Hematopoietic multipotent progenitor cell treated with erythropoietin and hydrocortisone succinate and interleukin-3 and kit ligand, for 6 days (in vitro differentiated cells): Measurements from ENCODE around the gene GRB2.
"Not testable (repeated sequence)": the region's sequence is repeated elsewhere in the genome, so short reads cannot be mapped to it uniquely, and the experiment has no call there.

Experiments
- DNase-seq: peaks from one replicate; pipeline ENCODE4 v3.0.0-alpha.2; 2015

The GRB2 gene

GRCh38 chr17:75384751-75385150, 20.7 kb downstream of the GRB2 start:
- DNase-seq, result no peak

- no peak for DNase-seq
Observed at GRCh38 chr17:75383842-75384195, 21.7 kb downstream of the GRB2 start.

GRCh38 chr17:75380750-75381149, 24.7 kb downstream of the GRB2 start:
- DNase-seq, result no peak

DNA sequence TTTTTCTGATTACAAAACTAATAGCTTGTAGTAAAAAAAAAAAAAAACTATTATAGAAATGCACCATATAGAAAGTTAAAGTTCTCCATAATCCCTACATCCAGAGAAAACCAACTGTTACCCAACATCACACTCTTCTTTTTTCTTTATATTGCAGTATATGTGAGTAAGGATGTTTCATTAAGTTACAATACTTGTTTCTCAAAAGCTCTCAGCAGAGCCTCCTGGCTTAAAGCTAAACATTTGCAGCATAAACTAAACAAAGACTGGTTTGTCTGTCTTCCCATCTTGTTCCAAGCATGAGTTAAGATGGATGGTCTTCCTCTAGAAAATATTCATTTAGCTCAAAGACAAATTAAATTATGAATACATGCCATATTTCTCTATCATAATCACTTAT, 25.2 kb downstream of the GRB2 start:
- DNase-seq, result no peak

DNA sequence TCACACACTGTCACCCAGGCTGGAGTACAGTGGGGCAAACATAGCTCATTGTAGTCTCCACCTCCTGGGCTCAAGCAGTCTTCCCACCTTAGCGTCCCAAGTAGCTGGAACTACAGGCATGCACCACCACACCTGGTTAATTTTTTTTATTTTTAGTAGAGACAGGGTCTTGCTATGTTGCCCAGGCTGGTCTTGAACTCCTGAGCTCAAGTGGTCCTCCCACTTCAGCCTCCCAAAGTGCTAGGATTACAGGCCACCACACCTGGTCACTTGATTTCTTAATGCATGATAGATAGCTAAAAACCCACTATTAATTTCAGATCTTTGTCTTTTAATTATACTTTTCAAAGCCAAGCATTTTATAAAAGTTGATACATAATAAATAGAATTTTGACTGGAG, 26.1 kb downstream of the GRB2 start:
- not testable (repeated sequence) for DNase-seq

GRCh38 chr17:75373280-75373679, 32.2 kb downstream of the GRB2 start:
- no peak for DNase-seq

GRCh38 chr17:75371981-75372380, 33.5 kb downstream of the GRB2 start:
- no peak for DNase-seq

DNA sequence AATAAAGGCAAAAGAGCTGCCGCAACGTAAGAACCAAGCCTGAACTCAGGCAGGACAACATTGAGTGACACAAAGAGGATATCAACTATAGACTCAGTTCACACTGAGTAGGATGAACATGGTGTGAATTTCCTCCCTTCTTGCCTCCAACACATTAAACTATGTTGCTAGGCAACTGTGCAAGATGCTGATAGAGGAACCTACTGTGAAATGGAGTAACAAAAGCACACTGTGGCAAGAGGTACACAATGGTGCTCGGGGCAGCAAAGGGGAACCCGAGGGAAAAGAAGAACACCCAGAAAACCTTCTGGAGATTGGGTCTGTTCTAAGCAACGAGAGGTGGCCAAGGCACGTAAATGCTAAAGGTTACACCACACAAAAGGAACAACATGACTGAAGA, 34.1 kb downstream of the GRB2 start:
- peak; percentile 59 for DNase-seq

DNA sequence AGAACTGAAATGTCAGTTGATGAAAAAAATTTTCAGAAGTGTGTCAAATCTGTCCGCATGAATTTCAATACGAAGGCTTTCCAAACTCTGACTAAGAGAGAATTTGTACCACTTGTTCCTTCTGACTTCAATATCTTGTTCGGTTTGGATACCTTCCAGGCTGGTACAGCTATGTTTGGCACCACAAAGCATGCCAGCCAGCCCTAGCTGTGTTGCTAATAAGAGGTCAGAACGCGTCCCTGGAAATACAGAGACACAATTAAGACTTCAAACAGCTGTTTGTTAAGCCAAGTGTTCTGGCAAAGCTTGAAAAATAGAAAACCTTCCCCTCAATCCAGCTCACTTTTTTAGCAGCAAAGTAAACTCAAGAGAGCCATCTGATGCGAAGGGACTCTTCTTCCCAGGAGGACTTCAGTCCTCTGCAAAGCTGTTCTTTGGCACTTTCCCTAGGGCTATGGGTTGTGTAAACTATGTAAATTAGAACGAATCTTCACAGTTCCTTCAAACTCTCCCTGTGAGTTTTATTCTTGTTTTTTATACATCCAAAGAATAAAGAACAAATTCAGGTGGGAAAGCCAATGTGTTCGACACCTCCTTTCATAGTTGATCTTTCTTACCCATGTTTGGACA, 35.1 kb downstream of the GRB2 start:
- no peak for DNase-seq

- DNase-seq, result peak; percentile 50
Observed at GRCh38 chr17:75367838-75368789, 37.4 kb downstream of the GRB2 start.

DNA sequence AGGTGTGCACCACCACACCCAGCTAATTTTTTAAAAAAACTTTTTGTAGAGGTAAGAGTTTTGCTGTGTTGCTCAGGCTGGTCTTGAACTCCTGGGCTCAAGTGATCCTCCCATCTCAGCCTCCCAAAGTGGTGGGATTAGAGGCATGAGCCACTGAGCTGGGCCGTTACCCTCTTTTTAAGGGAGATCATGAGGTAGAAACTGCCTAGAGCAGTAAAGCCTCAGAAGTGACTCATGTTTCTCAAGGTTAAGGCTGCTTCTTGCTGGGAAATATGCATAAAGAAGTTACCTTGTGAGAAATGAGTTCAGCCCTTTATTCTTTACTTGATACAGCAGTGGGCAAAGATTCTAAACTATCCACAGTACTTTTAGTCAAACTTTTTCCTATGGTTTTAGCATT, 38.2 kb downstream of the GRB2 start:
- DNase-seq, result no peak

DNA sequence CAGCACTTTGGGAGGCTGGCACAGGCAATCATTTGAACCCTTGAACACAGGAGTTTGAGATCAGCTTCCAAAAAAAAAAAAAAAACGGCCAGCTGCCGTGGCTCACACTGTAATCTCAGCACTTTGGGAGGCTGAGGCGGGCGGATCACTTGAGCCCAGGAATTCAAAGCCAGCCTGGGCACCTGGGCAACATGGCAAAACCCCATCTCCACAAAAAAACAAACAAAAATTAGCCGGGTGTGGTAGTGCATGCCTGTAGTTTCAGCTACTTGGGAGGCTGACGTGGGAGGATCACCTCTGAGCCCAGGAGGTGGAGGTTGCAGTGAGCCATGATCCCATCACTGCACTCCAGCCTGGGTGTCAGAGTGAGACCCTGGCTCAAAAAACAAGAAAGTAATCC, 39.0 kb downstream of the GRB2 start:
- DNase-seq, result no peak

DNA sequence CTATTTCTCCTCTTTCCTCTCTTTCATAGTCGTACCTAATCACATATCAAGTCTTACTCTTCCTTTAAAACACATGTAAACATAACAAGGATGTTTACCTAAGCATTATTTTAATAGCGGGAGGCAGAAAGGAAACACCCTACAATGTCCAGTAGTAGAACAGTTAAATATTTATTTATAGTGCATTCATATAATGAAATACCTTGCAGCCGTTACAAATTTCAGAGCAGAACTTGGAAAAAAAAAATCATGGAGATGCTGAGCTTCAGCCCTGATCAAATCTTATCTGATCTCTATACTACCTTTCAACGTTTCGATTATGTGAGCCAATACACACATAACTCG, 39.6 kb downstream of the GRB2 start:
- DNase-seq, result no peak

GRCh38 chr17:75365009-75365930, 40.2 kb downstream of the GRB2 start:
- no peak for DNase-seq

DNA sequence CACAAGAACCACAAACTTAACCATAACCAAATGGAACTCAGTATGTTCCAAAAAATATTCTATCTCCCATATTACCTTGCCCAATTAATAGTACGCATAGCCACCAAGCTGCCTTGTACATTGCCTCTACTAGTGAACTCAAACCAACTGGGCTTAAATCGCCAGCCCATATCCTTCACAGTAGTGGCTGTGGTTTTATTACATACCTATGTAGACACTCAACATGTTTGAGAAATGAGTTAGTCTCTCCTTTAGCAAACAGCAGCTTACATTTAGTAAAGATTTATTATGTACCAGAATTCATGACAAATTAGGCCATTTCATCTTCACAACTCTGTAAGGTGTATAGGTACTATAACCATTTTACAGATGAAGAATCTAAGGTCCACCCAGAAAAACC, 41.4 kb downstream of the GRB2 start:
- no peak for DNase-seq

GRCh38 chr17:75361996-75362395, 43.5 kb downstream of the GRB2 start:
- no peak for DNase-seq

- DNase-seq, result no peak
Observed at GRCh38 chr17:75361344-75361743, 44.1 kb downstream of the GRB2 start.

- DNase-seq, result no peak
Observed at GRCh38 chr17:75356260-75356937, 49.1 kb downstream of the GRB2 start.

DNA sequence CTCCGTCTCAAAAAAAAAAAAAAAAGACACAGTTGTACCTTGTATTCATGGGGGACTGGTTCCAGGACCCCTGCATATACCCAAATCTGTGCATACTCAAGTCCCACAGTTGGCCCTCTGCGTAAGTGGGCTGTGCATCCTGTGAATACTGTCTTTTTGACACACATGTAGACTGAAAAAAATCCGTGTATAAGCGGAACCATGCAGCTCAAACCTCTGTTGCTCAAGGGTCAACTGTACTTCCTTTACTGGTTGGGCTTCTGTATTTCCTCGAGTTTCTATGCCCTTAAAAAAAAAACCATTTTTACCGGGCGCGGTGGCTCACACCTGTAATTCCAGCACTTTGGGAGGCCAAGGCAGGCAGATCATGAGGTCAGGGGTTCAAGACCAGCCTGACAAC, 52.3 kb downstream of the GRB2 start:
- DNase-seq, result no peak

- peak; percentile 53 for DNase-seq
Observed at GRCh38 chr17:75352079-75352569, 53.4 kb downstream of the GRB2 start.

- DNase-seq, result no peak
Observed at GRCh38 chr17:75350706-75351105, 54.8 kb downstream of the GRB2 start.

GRCh38 chr17:75350029-75350428, 55.4 kb downstream of the GRB2 start:
- no peak for DNase-seq

- no peak for DNase-seq
Observed at GRCh38 chr17:75349589-75349988, 55.9 kb downstream of the GRB2 start.
